ENCODE measurements around the gene C1QL1.

DNA sequence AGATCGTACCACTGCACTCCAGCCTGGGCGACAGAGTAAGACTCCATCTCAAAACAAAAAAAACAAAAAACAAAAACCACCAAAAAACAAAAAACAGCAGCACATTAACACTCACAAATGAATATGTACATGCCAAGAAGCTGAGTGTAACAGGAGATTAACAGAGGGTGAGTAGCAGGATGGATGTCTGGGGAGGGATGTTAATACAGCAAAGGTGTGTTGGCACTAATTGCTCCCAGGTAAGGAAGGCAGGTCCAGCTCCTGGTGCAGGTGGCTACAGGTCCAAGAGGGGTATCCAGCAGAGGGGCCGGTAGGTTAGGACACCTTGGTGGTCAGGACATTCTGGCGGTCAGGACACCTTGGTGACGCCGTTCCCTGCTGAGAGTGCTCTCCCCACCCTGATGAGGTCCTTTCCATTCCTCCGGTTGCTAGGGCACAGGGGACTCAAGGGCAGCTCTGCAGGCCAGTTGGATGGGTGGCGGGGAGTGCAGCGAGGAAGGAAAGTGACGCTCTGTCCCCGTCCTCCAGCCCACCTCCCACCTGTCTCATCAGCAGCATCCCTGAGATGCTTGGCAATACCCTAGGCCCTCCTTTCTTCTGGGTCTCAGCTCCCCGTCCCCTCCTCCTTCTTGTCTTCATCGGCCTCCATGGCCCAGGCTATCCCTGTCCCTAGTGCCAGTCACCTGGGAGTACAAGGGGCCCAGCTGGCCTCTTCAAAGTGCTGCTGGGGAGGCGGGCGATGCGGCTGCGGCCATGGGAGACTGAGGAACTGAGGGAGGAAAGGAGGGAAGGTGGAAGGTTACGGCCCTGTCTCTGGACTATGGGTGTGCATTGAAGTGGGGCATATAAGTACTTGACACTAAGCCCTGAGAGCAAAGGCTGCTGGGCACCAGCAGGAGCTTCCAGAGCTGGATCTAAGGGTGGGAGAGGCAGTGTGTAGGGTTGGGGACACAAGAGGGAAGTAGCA lies 42.1 kb downstream of the C1QL1 start:
- TF ChIP-seq, protein P1, sequence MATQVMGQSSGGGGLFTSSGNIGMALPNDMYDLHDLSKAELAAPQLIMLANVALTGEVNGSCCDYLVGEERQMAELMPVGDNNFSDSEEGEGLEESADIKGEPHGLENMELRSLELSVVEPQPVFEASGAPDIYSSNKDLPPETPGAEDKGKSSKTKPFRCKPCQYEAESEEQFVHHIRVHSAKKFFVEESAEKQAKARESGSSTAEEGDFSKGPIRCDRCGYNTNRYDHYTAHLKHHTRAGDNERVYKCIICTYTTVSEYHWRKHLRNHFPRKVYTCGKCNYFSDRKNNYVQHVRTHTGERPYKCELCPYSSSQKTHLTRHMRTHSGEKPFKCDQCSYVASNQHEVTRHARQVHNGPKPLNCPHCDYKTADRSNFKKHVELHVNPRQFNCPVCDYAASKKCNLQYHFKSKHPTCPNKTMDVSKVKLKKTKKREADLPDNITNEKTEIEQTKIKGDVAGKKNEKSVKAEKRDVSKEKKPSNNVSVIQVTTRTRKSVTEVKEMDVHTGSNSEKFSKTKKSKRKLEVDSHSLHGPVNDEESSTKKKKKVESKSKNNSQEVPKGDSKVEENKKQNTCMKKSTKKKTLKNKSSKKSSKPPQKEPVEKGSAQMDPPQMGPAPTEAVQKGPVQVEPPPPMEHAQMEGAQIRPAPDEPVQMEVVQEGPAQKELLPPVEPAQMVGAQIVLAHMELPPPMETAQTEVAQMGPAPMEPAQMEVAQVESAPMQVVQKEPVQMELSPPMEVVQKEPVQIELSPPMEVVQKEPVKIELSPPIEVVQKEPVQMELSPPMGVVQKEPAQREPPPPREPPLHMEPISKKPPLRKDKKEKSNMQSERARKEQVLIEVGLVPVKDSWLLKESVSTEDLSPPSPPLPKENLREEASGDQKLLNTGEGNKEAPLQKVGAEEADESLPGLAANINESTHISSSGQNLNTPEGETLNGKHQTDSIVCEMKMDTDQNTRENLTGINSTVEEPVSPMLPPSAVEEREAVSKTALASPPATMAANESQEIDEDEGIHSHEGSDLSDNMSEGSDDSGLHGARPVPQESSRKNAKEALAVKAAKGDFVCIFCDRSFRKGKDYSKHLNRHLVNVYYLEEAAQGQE (IDR thresholded peaks at IDR 0.05; ENCODE audit: low read depth) = no peak
- TF ChIP-seq, protein P2, sequence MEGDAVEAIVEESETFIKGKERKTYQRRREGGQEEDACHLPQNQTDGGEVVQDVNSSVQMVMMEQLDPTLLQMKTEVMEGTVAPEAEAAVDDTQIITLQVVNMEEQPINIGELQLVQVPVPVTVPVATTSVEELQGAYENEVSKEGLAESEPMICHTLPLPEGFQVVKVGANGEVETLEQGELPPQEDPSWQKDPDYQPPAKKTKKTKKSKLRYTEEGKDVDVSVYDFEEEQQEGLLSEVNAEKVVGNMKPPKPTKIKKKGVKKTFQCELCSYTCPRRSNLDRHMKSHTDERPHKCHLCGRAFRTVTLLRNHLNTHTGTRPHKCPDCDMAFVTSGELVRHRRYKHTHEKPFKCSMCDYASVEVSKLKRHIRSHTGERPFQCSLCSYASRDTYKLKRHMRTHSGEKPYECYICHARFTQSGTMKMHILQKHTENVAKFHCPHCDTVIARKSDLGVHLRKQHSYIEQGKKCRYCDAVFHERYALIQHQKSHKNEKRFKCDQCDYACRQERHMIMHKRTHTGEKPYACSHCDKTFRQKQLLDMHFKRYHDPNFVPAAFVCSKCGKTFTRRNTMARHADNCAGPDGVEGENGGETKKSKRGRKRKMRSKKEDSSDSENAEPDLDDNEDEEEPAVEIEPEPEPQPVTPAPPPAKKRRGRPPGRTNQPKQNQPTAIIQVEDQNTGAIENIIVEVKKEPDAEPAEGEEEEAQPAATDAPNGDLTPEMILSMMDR (IDR thresholded peaks at IDR 0.05 in 2 of 3, conservative IDR thresholded peaks at IDR 0.05 in 1 of 3; ENCODE audit: borderline replicate concordance in 1 of 3, insufficient read depth in 1 of 3, low read depth in 2 of 3, low read length in 2 of 3) = no peak
- TF ChIP-seq ZFX (IDR thresholded peaks at IDR 0.05) = no peak
- TF ChIP-seq POLR2A (IDR thresholded peaks at IDR 0.05; ENCODE audit: borderline replicate concordance, extremely low read depth, insufficient read depth, insufficient read length) = no peak
- no peak; the same call in 1 of the 2 replicates for TF ChIP-seq POLR2AphosphoS5 (IDR thresholded peaks at IDR 0.05; ENCODE audit: low read depth, low read length)
- TF ChIP-seq, protein P3, sequence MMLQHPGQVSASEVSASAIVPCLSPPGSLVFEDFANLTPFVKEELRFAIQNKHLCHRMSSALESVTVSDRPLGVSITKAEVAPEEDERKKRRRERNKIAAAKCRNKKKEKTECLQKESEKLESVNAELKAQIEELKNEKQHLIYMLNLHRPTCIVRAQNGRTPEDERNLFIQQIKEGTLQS (IDR thresholded peaks at IDR 0.05) = no peak
- no peak for TF ChIP-seq JUND (IDR thresholded peaks at IDR 0.05)
- no peak for TF ChIP-seq SIN3A (IDR thresholded peaks at IDR 0.05; ENCODE audit: low read depth)
- no peak for TF ChIP-seq SRF (IDR thresholded peaks at IDR 0.05; ENCODE audit: low read depth)
- TF ChIP-seq ZNF274 (IDR thresholded peaks at IDR 0.05; ENCODE audit: low read depth, low read length) = no peak
